LNCAP (cell line): ENCODE data around the gene ARHGEF11.

Source experiments
- CTCF ChIP-seq: fragments of 450-650 bp; IDR thresholded peaks from 2 replicates; pipeline ENCODE4 v1.5.1; 2017; ENCODE audit warnings: mild to moderate bottlenecking

Gene ARHGEF11

DNA sequence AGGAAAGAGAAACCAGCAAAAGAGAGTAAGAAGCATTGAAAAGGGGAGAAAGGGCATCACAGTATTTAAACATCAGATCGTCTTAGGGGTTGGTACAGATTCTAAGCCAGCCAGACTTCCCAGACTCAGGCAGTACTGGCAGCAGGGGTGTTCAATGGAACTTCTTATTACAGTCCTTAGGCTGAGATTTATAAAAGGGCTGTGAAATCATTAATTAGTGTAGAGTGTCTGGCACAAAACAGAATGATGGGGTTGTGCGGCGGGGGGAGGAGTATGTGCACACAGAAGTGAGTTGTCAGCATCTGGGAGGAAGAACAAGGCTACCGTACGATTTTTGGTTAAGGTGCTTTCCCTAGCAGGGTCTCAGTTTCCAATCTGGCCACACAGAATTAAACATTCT is 38.2 kb downstream of the ARHGEF11 start:
- TF ChIP-seq CTCF = no peak

DNA sequence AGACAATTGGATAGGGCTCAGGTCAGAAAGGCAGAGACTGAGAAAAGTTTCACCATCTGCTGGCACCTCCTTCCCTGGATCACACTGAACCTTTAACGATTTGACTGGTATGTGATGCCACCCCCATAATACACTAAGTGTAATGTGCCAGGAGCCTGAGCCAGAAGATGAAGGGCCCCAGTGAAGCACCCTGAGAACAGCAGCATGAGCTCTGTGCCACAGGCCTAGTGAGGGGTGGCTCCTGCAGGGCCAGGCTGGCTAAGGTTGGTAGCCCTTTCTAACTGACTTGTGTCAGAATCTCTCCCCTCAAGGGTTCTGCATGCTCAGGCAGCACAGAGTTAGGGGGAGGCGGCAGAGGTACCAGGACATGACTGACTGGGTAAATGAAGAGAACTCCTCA is 38.9 kb downstream of the ARHGEF11 start:
- no peak for TF ChIP-seq CTCF

DNA sequence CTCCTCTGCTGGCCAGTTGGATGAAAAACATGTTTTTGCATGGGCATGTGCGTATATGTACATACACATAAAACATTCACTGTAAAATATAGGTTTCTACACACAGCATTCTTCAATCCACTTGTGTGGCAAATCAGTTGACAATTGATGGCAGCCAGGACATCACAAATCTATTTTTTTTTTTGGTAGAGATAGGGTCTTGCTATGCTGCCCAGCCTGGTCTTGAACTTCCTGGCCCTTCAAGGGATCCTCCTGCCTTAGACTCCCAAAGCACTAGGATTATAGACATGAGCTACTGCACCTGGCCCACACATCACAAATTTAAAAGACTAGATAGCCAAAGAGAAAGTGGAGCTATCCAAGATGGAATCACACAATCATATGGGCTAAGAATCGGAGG is 39.6 kb downstream of the ARHGEF11 start:
- no peak for TF ChIP-seq CTCF

DNA sequence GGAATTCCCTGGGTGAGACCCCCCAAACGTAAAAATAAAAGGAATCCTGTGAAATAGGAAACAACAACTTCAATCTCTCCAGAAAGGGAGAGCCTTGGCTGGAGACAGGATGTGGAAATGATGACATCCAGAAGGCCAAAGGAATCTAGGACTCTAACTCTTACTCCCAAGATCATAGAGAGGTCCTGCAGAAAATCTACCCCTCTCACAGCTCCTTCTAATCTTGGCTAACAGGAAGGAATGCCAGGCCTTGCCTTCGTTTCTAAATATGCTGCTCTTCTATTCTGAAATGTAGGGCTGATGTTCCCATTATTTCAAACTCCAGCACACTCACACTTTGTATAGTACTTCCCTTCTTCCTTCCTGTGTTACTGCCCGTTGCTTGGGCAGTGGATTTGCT is 40.7 kb downstream of the ARHGEF11 start:
- no peak for TF ChIP-seq CTCF

DNA sequence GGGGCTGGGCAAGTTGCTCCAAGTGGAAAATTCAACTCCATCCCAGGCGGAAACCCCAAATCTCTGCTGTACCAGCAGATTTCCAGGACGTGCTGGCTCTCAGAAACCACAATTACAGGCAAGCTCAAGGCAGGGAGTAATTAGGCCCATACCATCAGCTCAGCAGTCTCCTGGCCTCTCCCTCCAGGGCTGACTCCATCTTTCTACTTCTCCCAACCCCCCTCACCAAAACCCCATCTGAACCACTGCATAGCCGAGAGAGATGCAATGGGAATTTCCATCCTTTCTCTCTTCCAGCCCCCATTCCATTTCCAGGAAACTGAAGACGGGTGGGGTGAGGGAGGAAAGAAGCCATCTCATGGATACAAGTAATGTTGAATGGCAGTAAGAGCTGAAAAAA is 41.2 kb downstream of the ARHGEF11 start:
- no peak for TF ChIP-seq CTCF

- TF ChIP-seq CTCF = no peak
Measured at GRCh38 chr1:157001304-157001703, 44.2 kb downstream of the ARHGEF11 start.

DNA sequence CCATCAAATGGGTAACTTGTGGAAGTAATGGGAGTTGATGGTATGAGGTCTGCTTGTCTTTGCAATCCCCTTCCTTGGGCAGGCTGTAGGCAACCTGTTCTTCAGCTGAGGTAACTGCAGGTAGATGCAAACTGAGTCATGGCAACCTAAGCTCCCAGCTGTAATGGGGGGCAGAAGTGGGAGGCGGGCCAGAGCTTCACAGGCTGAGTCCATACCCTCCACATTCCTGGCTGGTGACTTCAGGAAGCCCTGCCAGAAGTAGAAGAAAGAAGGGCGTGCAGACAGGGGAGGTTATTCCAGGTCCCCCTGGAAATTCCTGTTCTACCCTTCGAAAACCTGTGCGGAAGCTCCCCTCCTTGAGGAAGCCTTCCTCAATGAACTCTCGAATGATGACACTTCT is 44.9 kb downstream of the ARHGEF11 start:
- TF ChIP-seq CTCF = no peak

DNA sequence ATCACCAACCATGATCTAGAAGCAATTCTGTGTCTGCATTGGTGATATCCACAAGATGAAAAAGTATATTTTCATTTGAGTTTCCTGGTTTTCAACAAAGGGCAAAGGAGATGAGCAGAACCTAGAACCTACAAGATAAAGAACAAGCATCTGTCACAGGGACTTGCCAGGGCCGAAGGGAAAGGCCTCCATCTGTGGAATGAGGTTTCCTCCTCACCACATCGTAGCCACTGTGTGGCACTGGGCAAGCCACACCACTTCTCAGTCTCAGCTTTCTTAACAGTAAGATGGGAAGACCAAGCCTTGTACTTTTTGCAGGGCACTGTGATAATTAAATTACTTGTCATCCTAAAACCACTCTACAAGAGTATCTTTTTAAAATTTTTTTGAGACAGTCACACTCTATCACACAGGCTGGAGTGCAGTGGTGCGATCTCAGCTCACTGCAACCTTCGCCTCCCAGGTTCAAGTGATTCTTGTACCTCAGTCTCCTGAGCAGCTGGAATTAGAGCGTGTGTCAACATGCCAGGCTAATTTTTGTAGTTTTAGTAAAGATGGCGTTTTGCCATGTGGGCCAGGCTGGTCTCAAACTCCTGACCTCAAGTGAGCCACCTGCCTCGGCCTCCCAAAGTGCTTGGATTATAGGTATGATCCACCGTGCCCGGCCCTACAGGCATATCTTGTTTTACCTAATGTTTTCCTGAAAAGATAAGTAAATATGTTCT is 45.8 kb downstream of the ARHGEF11 start:
- no peak for TF ChIP-seq CTCF
